ENCODE measurements around the gene KIF22. TPM values are rescaled to one million over a fixed set of nuclear protein-coding genes. Genes with fewer than 3 reads are reported as not detected.

Gene KIF22
- total RNA-seq, 1 donor from 2014 or later, result 79.8 TPM

DNA sequence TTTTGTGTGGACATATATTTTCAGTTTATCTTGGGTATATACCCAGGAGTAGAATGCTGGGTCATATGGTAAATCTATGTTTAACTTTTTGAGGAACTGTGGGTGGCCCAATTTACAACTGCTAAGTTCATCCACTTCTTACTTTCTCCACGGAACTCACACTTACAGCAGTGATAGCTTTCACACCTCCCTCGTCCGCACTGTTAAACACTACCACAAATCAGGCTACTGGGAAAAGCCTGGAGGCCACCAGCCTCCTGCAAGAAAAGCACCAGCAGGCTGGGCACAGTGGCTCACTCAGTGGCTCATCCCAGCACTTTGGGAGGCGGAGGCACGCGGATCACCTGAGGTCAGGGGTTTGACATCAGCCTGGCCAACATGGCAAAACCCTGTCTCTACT lies 27.2 kb upstream of the KIF22 start:
- no peak overlapping the region for H3K4me3 Mint-ChIP-seq (ENCODE audit: low read depth)
- TF ChIP-seq CTCF (IDR thresholded peaks at IDR 0.05; ENCODE audit: unreplicated experiment), result no peak
- H3K4me1 Mint-ChIP-seq (ENCODE audit: low read depth), result peaks cover 26% of the 10 kb centered on the region
- H3K9me3 Mint-ChIP-seq (ENCODE audit: low read depth), result no peaks in the 10 kb centered on the region
- H3K36me3 Mint-ChIP-seq (ENCODE audit: insufficient read depth), result no peaks in the 10 kb centered on the region
- H3K27me3 Mint-ChIP-seq, result no peaks in the 10 kb centered on the region
- no peak for DNase-seq (ENCODE audit: low spot score, unreplicated experiment)
- H3K27ac Mint-ChIP-seq, result no peak overlapping the region

DNA sequence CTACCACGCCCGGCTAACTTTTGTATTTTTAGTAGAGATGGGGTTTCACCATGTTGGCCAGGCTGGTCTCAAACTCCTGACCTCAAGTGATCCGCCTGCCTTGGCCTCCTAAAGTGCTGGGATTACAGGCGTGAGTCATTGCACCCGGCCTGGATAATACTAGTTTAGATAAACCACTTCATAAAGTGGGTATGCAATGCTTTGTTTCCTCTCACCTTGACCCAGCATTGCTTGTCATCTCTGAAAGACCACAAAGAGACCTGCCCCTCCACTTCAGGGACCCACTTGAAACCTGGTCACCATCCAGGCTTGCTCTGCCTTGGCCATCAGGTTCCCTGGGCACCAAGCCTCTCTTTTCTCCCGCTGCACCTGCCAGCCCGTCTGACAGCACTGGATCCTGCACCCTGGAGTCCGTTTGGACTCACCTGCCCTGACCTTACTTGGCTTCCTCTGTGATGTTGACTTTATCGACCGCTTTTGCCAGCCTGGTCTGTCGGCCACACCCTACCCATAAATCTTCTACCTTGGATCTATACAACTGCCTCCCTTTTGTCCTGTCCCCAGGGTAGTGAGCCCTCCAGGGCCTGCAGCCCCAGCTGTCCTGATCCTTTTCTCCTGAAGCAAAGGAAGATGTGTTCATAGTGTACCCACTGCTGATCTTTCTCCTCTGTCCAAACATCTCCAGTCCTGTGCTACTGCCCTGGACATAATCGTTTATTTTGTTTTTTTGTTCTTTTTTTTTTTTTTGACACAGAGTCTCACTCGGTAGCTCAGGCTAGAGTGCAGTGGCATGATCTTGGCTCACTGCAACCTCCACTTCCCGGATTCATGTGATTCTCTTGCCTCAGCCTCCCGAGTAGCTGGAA lies 25.2 kb upstream of the KIF22 start:
- TF ChIP-seq CTCF (IDR thresholded peaks at IDR 0.05; ENCODE audit: unreplicated experiment), result no peak
- Mint-ChIP-seq H3K4me3 (ENCODE audit: low read depth) (peak overlapping the region; percentile 6), H3K9me3 (ENCODE audit: low read depth) (no peaks in the 10 kb centered on the region), H3K27ac (peak overlapping the region; percentile 84), H3K36me3 (ENCODE audit: insufficient read depth) (no peaks in the 10 kb centered on the region), H3K27me3 (no peaks in the 10 kb centered on the region), H3K4me1 (ENCODE audit: low read depth) (peaks cover 28% of the 10 kb centered on the region)
- peak; percentile 44 for DNase-seq (ENCODE audit: low spot score, unreplicated experiment)

DNA sequence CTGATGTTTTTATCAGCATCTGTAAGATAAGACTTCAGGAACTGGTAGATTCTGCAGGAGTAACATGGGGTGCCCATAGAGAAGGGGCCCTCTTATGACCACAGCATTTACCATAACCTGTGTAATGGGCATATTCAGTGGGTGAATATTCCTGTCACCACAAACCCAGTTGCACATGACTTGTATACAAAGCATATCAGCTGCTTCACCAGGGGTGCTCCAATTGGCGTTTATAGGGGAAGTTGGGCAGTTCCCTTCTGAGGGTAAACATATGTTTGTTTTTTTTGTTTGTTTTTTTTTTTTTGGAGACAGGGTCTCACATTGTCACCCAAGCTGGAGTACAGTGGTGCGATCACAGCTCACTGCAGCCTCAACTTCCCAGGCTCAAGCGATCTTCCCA lies 24.0 kb upstream of the KIF22 start:
- Mint-ChIP-seq H3K4me3 (ENCODE audit: low read depth) (no peak overlapping the region), H3K4me1 (ENCODE audit: low read depth) (peaks cover 24% of the 10 kb centered on the region)

DNA sequence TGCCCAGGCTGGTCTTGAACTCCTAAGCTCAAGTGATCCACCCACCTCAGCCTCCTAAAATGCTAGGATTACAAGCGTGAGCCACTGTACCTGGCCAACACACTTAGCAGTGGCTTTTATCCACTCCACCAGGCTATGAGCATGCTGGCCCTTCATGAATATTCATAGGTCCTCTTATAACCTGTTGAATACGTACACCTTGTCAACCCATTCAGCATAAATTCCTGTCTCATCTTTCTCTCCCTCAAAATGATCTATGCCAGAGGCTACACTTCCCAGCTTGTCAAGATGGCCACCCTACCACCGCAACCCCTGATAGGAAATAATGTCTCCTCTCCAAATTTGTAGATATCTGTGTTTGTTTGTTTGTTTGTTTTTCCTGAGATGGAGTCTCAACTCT lies 23.5 kb upstream of the KIF22 start:
- H3K4me1 Mint-ChIP-seq (ENCODE audit: low read depth), result peaks cover 25% of the 10 kb centered on the region
- H3K36me3 Mint-ChIP-seq (ENCODE audit: insufficient read depth), result no peaks in the 10 kb centered on the region
- TF ChIP-seq CTCF (IDR thresholded peaks at IDR 0.05; ENCODE audit: unreplicated experiment), result no peak
- no peak for DNase-seq (ENCODE audit: low spot score, unreplicated experiment)
- H3K27me3 Mint-ChIP-seq, result no peaks in the 10 kb centered on the region
- peak overlapping the region; percentile 4 for H3K27ac Mint-ChIP-seq
- no peak overlapping the region for H3K4me3 Mint-ChIP-seq (ENCODE audit: low read depth)
- H3K9me3 Mint-ChIP-seq (ENCODE audit: low read depth), result no peaks in the 10 kb centered on the region

More for the DNA sequence above, 24.0 kb upstream of the KIF22 start:
- no peaks in the 10 kb centered on the region for H3K36me3 Mint-ChIP-seq (ENCODE audit: insufficient read depth)
- no peaks in the 10 kb centered on the region for H3K9me3 Mint-ChIP-seq (ENCODE audit: low read depth)
- no peak for DNase-seq (ENCODE audit: low spot score, unreplicated experiment)
- H3K27ac Mint-ChIP-seq, result no peak overlapping the region
- TF ChIP-seq CTCF (IDR thresholded peaks at IDR 0.05; ENCODE audit: unreplicated experiment), result no peak
- H3K27me3 Mint-ChIP-seq, result no peaks in the 10 kb centered on the region

DNA sequence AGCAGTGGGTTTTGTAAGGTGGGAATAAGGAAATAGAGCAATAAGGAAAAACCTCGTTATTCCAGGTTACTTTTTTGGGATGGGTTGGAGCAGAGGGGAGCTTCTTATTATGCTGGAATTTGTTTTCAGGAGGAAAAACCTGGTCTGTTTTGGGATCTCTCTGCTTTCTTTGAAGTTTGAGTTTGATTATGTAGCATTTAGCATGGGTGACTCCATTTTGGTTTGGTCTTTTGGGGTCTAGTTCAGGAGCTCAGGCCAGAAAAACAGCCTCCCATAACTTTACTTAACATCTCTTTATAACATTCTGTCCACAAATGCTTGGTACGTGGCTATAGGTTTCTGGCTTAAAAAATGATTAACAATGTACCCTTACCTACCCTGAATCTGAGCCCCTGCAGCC lies 21.0 kb upstream of the KIF22 start:
- Mint-ChIP-seq H3K36me3 (ENCODE audit: insufficient read depth) (no peaks in the 10 kb centered on the region), H3K4me3 (ENCODE audit: low read depth) (no peak overlapping the region), H3K27ac (no peak overlapping the region), H3K4me1 (ENCODE audit: low read depth) (peaks cover 29% of the 10 kb centered on the region), H3K9me3 (ENCODE audit: low read depth) (no peaks in the 10 kb centered on the region), H3K27me3 (peaks cover 2% of the 10 kb centered on the region)
- no peak for TF ChIP-seq CTCF (IDR thresholded peaks at IDR 0.05; ENCODE audit: unreplicated experiment)
- DNase-seq (ENCODE audit: low spot score, unreplicated experiment), result no peak
